Measurements from ENCODE around the gene BEAN1.

DNA sequence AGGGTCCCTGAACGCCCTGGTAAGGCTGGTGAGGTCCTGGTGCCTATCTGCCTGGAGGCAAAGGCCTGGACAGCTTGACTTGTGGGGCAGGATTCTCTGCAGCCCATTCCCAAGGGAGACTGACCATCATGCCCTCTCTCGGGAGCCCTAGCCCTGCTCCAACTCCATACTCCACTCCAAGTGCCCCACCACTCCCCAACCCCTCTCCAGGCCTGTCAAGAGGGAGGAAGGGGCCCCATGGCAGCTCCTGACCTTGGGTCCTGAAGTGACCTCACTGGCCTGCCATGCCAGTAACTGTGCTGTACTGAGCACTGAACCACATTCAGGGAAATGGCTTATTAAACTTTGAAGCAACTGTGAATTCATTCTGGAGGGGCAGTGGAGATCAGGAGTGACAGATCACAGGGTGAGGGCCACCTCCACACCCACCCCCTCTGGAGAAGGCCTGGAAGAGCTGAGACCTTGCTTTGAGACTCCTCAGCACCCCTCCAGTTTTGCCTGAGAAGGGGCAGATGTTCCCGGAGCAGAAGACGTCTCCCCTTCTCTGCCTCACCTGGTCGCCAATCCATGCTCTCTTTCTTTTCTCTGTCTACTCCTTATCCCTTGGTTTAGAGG lies 23.5 kb upstream of the BEAN1 start:
- TF ChIP-seq, protein P1, sequence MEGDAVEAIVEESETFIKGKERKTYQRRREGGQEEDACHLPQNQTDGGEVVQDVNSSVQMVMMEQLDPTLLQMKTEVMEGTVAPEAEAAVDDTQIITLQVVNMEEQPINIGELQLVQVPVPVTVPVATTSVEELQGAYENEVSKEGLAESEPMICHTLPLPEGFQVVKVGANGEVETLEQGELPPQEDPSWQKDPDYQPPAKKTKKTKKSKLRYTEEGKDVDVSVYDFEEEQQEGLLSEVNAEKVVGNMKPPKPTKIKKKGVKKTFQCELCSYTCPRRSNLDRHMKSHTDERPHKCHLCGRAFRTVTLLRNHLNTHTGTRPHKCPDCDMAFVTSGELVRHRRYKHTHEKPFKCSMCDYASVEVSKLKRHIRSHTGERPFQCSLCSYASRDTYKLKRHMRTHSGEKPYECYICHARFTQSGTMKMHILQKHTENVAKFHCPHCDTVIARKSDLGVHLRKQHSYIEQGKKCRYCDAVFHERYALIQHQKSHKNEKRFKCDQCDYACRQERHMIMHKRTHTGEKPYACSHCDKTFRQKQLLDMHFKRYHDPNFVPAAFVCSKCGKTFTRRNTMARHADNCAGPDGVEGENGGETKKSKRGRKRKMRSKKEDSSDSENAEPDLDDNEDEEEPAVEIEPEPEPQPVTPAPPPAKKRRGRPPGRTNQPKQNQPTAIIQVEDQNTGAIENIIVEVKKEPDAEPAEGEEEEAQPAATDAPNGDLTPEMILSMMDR (IDR thresholded peaks at IDR 0.05; ENCODE audit: low read depth, low read length, poor library complexity, severe bottlenecking), result no peak
- no peak for TF ChIP-seq EZH2phosphoT487 (IDR thresholded peaks at IDR 0.05; ENCODE audit: borderline replicate concordance, low read length)

Measured in DOHH2 (cell line).